Measurements from ENCODE around the gene SDK1.

SDK1 gene

DNA sequence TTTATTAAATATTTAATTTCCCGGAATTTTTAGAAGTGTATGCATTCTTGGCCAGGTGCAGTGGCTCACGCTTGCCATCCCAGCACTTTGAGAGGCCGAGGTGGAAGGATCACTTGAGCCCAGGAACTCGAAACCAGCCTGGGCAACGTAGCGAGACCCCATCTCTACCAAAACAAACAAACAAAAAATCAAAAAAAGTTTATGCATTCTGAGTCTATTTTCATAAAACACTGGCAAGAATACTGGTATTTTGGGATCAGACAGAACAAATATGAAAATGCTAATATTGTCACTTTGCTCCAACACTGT, 940.2 kb downstream of the SDK1 start:
- Histone ChIP-seq H3K27me3 (ENCODE audit: insufficient read depth, poor library complexity, severe bottlenecking) (no peaks in the 10 kb centered on the region), H3K27ac (ENCODE audit: poor library complexity, severe bottlenecking) (no peak overlapping the region), H3K36me3 (ENCODE audit: low read depth) (no peaks in the 10 kb centered on the region), H3K4me3 (ENCODE audit: severe bottlenecking) (no peak overlapping the region), H3K4me1 (ENCODE audit: insufficient read depth, poor library complexity, severe bottlenecking) (no peaks in the 10 kb centered on the region), H3K9me3 (ENCODE audit: severe bottlenecking) (no peaks in the 10 kb centered on the region)
- ATAC-seq (ENCODE audit: low read depth) (no peak), DNase-seq (ENCODE audit: low spot score) (no peak)
- TF ChIP-seq, protein P1, sequence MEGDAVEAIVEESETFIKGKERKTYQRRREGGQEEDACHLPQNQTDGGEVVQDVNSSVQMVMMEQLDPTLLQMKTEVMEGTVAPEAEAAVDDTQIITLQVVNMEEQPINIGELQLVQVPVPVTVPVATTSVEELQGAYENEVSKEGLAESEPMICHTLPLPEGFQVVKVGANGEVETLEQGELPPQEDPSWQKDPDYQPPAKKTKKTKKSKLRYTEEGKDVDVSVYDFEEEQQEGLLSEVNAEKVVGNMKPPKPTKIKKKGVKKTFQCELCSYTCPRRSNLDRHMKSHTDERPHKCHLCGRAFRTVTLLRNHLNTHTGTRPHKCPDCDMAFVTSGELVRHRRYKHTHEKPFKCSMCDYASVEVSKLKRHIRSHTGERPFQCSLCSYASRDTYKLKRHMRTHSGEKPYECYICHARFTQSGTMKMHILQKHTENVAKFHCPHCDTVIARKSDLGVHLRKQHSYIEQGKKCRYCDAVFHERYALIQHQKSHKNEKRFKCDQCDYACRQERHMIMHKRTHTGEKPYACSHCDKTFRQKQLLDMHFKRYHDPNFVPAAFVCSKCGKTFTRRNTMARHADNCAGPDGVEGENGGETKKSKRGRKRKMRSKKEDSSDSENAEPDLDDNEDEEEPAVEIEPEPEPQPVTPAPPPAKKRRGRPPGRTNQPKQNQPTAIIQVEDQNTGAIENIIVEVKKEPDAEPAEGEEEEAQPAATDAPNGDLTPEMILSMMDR (IDR thresholded peaks at IDR 0.05; ENCODE audit: poor library complexity, severe bottlenecking) = no peak

DNA sequence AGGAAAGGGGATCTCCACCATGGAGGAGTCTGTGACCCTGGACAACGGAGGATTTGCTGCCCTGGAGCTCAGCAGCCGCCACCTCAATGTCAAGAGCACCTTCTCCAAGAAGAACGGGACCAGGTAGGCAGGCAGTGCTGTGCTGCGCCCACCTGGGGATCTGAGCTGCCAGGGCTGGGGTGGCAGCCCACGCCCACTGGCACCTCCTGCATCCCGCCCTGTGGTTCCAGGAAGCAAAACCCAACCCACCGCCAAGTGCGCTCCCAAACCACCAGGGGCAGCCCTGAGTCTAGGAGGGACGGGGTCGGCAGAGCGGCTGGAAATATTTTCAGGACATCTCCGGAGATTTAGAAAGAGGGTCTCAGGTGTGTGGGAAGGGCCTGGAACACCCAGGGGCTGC, 940.7 kb downstream of the SDK1 start:
- TF ChIP-seq, protein P1 (IDR thresholded peaks at IDR 0.05; ENCODE audit: poor library complexity, severe bottlenecking) = no peak
- ATAC-seq (ENCODE audit: low read depth) (no peak), DNase-seq (ENCODE audit: low spot score) (no peak)
- H3K27ac ChIP-seq (ENCODE audit: poor library complexity, severe bottlenecking) = no peak overlapping the region
- H3K4me3 ChIP-seq (ENCODE audit: severe bottlenecking) = no peak overlapping the region
- no peaks in the 10 kb centered on the region for H3K4me1 ChIP-seq (ENCODE audit: insufficient read depth, poor library complexity, severe bottlenecking)
- no peaks in the 10 kb centered on the region for H3K9me3 ChIP-seq (ENCODE audit: severe bottlenecking)
- H3K36me3 ChIP-seq (ENCODE audit: low read depth) = no peaks in the 10 kb centered on the region
- no peaks in the 10 kb centered on the region for H3K27me3 ChIP-seq (ENCODE audit: insufficient read depth, poor library complexity, severe bottlenecking)

DNA sequence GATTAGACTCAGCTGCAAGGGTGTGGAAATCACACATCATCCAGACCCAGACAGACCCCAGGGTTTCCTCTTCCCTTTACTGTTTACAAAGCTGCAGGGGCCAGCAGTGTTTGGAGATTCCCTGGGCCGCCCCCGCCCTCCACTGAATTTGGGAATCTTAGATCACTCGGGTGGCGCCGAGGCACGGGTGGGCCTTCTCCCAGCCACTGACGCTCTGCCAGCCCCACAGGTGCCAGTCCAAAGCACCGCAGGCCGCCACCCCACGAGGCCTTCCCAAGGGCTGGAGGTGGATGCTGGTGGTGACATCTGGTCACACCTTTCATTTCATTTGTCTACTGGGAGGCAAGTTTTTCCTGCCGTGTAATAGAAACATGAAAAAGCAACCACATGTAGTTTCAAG, 941.7 kb downstream of the SDK1 start:
- Histone ChIP-seq H3K9me3 (ENCODE audit: severe bottlenecking) (no peaks in the 10 kb centered on the region), H3K4me1 (ENCODE audit: insufficient read depth, poor library complexity, severe bottlenecking) (no peaks in the 10 kb centered on the region), H3K27ac (ENCODE audit: poor library complexity, severe bottlenecking) (no peak overlapping the region), H3K4me3 (ENCODE audit: severe bottlenecking) (no peak overlapping the region), H3K27me3 (ENCODE audit: insufficient read depth, poor library complexity, severe bottlenecking) (no peaks in the 10 kb centered on the region), H3K36me3 (ENCODE audit: low read depth) (no peaks in the 10 kb centered on the region)
- TF ChIP-seq, protein P1 (IDR thresholded peaks at IDR 0.05; ENCODE audit: poor library complexity, severe bottlenecking) = no peak
- DNase-seq (ENCODE audit: low spot score) (no peak), ATAC-seq (ENCODE audit: low read depth) (no peak)

DNA sequence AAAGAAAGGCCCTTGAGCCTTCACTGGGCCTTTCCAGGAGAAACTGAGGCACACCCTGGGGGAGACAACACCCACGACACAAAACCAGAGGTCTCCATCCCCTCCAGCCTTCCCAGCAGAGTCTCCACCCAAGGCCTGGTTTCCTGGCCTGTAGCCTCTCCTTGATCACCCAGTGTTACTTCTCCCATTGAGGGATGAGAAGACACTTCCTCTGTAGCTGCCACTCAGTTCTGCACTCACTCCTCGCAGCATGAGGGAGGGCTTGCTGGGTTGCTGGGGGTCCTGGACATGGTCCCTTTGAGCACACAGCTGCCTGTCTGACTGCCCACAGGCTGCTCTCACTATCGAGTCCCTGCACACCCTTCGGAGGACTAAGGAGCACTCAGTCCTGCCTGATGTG, 943.0 kb downstream of the SDK1 start:
- DNase-seq (ENCODE audit: low spot score) (no peak), ATAC-seq (ENCODE audit: low read depth) (no peak)
- Histone ChIP-seq H3K4me3 (ENCODE audit: severe bottlenecking) (no peak overlapping the region), H3K27me3 (ENCODE audit: insufficient read depth, poor library complexity, severe bottlenecking) (no peaks in the 10 kb centered on the region), H3K4me1 (ENCODE audit: insufficient read depth, poor library complexity, severe bottlenecking) (no peaks in the 10 kb centered on the region), H3K36me3 (ENCODE audit: low read depth) (no peaks in the 10 kb centered on the region), H3K9me3 (ENCODE audit: severe bottlenecking) (no peaks in the 10 kb centered on the region), H3K27ac (ENCODE audit: poor library complexity, severe bottlenecking) (no peak overlapping the region)
- TF ChIP-seq, protein P1 (IDR thresholded peaks at IDR 0.05; ENCODE audit: poor library complexity, severe bottlenecking) = no peak

DNA sequence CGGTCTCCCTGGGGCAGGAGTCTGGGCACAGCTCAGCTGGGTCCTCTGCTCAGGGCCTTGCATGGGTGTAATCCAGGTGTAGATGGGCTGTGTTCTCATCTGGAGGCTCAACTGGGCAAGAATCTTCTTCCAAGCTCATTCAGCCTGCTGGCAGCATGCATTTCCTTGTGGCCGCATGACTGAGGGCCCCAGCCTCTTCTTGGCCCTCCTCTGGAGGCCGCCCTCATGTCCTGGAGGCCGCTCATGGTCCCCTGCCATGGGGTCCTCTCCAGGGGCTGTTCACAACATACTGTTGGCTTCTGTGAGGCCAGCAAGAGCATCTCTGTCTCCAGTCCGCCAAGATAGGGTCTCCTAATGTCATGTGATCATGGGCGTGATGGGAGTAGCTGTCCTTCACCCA, 943.6 kb downstream of the SDK1 start:
- H3K4me1 ChIP-seq (ENCODE audit: insufficient read depth, poor library complexity, severe bottlenecking) = no peaks in the 10 kb centered on the region
- no peak for ATAC-seq (ENCODE audit: low read depth)
- H3K9me3 ChIP-seq (ENCODE audit: severe bottlenecking) = no peaks in the 10 kb centered on the region
- H3K27me3 ChIP-seq (ENCODE audit: insufficient read depth, poor library complexity, severe bottlenecking) = no peaks in the 10 kb centered on the region
- TF ChIP-seq, protein P1 (IDR thresholded peaks at IDR 0.05; ENCODE audit: poor library complexity, severe bottlenecking) = no peak
- H3K4me3 ChIP-seq (ENCODE audit: severe bottlenecking) = no peak overlapping the region
- H3K36me3 ChIP-seq (ENCODE audit: low read depth) = no peaks in the 10 kb centered on the region
- H3K27ac ChIP-seq (ENCODE audit: poor library complexity, severe bottlenecking) = no peak overlapping the region
- DNase-seq (ENCODE audit: low spot score) = no peak

All from RWPE2 (cell line).